RWPE1 (cell line): ENCODE results near the gene RNF157.

Experiments
- CTCF ChIA-PET: fragments of 350-600 bp; sonication (Branson Sonifier 250); formaldehyde crosslinking; extraction: SDS; loops from one replicate; lab custom pipeline; 2021; lab: Yijun Ruan, JAX
- POLR2A ChIA-PET: fragments of 400-600 bp; formaldehyde crosslinking; extraction: SDS; loops from one replicate; lab custom pipeline; 2020; ENCODE audit warnings: antibody characterized with exemption; ENCODE audit not compliant: low non-redundant PET; lab: Yijun Ruan, JAX
- DNase-seq: peaks from one replicate; pipeline ENCODE4 v3.0.0; 2012; ENCODE audit warnings: low spot score
- H3K27ac ChIP-seq: fragments of 450-650 bp; 2 replicates; pipeline ENCODE4 v1.5.1; 2017
- TF ChIP-seq, protein P1 (sequence below): fragments of 450-650 bp; conservative IDR thresholded peaks from 2 replicates; pipeline ENCODE4 v1.5.1; 2017; ENCODE audit warnings: low read depth, mild to moderate bottlenecking

Gene RNF157

DNA sequence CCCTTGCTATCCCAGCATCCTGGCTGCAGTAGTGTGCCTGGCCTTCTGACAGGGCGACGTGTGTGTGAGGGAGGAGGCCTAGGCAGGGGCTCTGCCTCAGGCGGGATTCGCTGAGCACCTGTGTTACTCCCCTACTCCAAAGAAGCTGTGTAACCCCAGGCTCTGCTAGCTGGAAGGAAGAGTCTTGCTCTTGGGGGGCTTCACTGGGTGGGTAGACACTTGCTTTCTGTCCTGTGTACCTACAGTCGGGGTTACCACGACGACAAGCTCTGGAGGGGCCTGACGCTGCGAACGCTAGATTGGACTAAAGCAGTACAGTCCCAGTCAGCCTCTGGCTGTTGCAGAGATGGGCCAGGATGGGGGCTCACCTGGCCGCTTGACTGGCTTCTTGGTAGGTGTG lies 146.2 kb downstream of the RNF157 start:
- H3K27ac ChIP-seq = peak overlapping the region; percentile 5; the same call in 1 of the 2 replicates
- ChIA-PET CTCF (interaction anchor here (1.3 kb wide), 1 partner anchor 97 kb away, joined by 4 read pairs; no protein-coding TSS in a partner anchor), POLR2A (interaction anchor here (0.6 kb wide), 1 partner anchor 26 kb away, joined by 3 read pairs; no protein-coding TSS in a partner anchor)
- TF ChIP-seq, protein P1, sequence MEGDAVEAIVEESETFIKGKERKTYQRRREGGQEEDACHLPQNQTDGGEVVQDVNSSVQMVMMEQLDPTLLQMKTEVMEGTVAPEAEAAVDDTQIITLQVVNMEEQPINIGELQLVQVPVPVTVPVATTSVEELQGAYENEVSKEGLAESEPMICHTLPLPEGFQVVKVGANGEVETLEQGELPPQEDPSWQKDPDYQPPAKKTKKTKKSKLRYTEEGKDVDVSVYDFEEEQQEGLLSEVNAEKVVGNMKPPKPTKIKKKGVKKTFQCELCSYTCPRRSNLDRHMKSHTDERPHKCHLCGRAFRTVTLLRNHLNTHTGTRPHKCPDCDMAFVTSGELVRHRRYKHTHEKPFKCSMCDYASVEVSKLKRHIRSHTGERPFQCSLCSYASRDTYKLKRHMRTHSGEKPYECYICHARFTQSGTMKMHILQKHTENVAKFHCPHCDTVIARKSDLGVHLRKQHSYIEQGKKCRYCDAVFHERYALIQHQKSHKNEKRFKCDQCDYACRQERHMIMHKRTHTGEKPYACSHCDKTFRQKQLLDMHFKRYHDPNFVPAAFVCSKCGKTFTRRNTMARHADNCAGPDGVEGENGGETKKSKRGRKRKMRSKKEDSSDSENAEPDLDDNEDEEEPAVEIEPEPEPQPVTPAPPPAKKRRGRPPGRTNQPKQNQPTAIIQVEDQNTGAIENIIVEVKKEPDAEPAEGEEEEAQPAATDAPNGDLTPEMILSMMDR = no peak
- no peak for DNase-seq

DNA sequence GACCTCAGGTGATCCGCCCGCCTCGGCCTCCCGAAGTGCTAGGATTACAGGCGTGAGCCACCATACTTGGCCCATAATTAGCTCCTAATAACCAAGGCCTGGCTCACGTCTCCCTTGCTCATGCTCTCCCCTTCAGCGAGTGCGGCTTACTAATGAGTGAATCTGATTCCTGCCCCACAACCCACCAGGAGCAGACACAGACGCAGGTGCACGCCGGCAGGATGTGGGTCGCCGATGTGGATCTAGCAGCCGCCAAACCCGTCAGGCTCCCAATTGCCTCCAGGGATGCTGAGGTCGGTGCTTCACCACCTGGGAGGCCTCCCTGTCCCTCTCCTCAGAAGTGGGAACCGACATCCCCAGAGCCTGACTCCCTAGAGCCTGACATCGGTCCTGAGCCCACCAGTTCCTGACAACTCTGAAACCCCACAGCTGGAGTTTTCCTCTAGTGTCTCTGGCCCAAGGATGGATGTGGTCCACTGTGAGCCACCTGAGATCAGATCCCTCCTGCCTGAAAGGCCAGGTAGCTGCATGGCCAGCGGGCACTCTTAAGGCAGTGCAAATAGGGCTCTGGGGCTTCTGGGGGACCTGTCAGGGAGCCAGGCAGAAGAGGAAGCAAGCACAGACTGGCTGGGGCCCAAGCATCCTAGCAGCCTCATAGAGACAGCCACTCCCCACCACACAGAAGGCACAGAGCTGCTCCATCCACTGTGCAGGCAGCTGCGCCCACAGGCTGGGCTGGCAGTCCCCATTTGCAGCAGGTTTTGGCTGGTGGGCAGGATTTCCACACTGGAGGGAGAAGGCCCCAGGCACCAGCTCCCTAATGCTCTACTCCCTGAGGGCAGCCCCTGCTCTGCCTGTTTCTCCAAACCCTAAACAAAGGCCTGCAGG lies 147.5 kb downstream of the RNF157 start:
- TF ChIP-seq, protein P1 = no peak
- no peak for DNase-seq
- ChIA-PET CTCF (interaction anchor here (0.5 to 0.6 kb wide), 2 partner anchors 9 to 179 kb away, joined by 3 to 4 read pairs; no protein-coding TSS in a partner anchor), POLR2A (no interaction called here)
- peak overlapping the region; percentile 5 for H3K27ac ChIP-seq
